HG03342 (cell line): ENCODE measurements around the gene TMEM183A.

Experiments used
- ATAC-seq: cut with Tn5 transposase; IDR thresholded peaks from one replicate; pipeline ENCODE4 v1.9.1; 2021; ENCODE audit warnings: mild to moderate bottlenecking, moderate library complexity; ENCODE audit not compliant: unreplicated experiment

Gene TMEM183A, protein sequence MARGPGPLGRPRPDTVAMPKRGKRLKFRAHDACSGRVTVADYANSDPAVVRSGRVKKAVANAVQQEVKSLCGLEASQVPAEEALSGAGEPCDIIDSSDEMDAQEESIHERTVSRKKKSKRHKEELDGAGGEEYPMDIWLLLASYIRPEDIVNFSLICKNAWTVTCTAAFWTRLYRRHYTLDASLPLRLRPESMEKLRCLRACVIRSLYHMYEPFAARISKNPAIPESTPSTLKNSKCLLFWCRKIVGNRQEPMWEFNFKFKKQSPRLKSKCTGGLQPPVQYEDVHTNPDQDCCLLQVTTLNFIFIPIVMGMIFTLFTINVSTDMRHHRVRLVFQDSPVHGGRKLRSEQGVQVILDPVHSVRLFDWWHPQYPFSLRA

DNA sequence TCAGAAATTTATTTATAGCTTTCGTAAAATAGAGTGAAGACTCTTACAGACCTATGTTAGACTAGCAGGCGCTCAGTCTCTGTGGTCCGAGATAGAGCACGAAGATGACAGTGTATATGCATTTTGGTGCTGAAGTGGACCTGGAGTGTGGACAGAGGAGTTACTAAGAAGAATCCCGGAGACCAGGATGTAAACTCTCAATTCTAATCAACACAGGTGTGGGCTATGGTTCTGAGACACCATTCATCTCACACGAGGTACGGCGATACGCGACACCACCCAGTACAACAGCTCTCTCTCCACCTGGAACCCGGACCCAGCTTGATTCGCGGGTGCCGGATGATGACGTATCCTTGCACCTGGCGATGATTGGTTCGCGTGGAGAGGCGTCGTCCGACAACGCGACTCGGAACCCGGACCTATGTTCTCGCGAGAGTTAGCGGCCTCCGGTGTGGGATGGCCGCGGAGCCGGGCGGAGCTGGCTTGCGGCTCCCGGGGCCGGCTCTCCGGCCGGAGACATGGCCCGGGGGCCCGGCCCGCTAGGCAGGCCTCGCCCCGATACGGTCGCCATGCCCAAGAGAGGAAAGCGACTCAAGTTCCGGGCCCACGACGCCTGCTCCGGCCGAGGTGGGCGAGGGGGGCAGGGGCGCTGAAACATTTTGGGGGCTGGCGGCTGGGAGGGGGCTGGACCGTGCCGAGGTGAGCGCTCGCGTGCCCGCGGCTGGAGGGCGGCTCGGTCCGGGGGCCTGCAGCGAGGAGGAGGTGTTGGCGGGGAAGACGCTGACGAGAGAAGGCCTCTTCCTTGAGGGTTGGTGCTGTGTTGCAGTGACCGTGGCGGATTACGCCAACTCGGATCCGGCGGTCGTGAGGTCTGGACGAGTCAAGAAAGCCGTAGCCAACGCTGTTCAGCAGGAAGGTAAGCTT is at the start of gene TMEM183A:
Gene TMEM183A, plus strand, starts transcription at position 427 of the 924 bp plus-strand sequence. Its CDS starts 92 bp downstream, at position 519.
- ATAC-seq = peak; percentile 92

DNA sequence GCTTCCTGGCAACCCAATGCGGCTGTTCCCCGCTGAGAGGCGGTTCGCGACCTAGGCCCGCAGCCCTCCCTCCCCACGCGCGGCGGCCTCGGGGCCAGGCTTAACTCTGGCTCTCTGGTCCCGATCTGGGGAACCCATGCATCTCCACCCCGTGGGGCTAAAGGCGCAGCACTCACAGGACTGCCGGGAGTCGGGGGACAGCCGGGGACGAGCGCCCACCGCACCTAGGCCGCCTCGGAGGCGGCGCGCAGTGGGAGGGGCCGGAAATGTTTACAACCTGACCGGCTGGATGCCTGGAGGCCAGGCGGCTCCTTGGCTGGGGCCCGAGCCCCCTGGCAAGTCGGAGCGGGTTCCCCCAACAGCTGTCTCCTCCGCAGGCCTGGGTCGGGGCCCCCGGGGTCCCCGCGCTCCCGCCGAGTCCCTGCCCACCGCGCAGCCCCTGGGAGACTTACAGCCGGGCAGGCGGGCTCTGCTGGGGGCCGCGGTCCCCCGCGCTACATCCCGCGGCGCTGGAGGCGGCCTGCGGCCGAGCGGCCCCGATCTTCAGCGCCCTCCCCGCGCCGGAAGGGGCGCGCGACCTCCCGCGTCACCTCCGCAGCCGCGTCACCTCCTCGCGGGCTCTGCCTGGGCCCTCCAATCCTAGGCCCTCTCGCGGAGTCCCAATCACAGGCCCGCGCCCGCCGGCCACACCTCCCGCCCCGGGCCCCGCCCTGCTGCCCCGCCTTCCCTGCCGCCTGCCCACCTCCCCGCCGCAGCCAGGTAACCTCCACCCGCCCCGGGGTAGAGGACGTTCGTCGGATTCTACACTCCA is 49.2 kb upstream of the TMEM183A start, which contains the start of gene ADIPOR1:
Gene ADIPOR1, minus strand, starts transcription at position 580 of the 811 bp plus-strand sequence. CDS start 7,242 bp downstream, outside the sequence.
- ATAC-seq = peak; percentile 95

DNA sequence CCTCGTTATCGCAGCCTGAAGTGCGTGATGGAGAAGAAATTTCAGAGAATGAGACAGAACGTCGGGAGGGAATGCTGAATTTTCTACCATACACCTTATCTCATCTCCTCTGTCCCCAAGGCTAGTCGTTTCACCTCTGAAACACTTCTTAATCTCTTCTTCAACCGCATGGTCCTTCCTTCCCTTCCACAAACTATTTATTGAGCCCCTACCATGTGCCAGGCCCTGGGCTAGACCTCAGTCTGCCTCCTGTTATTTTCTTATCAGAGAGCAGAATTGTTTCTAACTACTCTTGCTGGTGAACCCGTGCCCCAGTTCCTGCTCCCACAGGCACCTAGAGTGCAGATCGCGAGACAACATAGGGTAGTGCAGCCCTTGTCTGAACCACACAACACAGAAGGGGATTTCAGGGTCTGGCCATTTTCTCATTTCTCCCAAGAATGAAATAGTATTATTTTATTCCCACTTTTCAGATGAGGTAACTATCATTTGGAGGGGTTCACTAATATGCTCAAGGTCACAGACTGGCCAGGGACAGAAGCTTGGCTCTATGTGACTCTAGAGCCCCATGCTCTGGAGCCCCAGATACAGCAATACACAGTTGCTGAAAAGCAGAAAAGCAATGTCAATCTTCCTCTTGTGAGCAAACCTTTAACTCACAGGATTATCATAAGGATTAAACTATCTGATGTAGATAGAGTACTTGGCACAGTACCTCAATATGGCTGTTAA is 48.5 kb upstream of the TMEM183A start:
- no peak for ATAC-seq

DNA sequence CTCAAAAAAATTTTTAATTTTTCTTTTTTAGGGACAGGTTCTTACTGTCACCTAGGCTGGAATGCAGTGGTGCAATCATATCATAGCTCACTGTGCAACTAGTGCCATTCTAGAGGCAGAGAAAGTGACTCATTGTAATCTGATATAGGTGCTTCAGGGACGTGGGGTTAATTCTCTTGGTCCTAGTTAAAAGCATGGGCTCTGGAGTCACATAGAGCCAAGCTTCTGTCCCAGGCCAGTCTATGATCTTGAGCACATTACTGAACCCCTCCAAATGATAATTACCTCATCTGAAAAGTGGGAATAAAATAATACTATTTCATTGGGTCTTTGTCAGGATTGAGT is 47.9 kb upstream of the TMEM183A start:
- ATAC-seq = no peak

DNA sequence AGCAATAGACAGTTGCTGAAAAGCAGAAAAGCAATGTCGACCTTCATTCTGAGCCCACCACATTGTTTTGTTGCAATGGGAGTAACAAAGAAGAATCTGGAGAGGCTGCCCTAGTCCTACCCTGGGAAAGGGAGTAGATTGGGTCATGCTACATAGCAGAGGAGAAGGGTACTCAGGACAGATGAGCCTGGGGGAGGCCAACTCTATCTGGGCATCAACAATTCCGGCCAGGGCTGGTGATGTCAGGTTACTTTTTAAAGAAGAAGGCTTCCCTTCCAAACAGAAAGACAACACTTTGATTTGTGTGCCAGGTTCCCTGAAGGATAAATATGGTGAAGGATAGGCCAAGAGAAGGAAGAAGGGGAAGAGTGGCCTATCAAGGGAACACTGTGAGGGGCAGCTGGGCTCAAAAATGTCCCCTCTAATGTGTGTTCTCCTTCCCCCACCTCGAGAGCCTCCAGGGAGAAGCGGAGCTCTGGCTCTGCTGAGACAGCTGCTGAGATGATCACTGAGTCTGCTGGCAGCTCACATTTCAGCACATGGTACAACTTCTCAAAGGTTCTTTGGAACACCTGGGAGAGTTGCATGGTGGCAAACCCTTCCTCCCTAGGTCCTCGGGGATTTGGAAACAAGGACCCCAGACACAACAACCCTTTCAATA is 45.8 kb upstream of the TMEM183A start:
- ATAC-seq = no peak

DNA sequence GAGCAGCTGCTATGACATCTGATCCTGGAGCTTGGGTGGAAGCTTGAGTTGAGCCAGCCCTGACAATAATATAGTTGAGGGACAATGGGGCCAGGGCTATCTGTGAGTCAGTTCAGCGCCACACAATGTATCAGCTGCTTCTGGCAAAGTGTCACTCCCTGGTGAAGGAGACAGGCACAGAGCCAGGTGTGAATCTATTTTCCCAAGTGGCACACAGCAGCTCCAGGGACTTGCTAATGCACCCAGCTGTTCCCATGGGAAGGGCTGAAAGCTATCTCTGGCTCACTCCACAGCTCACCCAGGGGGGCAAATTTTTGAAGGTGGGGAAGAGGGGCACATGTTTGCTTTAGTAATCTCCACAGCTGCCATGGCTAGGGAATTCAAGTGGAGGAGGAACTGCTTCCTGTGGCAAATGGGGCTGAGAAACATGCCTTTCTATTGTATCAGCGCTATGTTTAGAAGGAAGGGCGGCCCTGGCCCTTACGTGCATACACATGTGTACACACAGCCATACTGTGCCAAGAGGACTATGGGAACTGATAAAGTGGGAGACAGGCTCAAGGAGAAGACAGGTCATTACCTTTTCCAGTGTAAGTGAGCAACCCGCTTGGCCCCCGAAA is 42.3 kb upstream of the TMEM183A start:
- ATAC-seq = no peak

DNA sequence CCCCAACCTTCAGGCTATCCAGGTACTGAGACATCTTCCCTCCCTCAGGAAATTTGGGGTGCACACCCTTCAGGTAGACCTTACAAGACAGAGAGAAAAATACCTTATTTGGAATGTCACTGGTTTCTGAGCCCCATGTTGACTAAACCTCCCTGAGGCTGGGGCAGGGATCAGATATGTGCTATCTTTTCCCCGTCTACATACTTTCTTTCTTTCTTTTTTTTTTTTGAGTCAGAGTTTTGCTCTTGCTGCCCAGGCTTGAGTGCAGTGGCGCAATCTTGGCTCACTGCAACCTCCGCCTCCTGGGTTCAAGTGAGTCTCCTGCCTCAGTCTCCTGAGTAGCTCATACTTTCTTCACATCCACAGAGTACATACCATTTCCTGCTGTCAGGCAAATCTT is 41.8 kb upstream of the TMEM183A start:
- no peak for ATAC-seq

DNA sequence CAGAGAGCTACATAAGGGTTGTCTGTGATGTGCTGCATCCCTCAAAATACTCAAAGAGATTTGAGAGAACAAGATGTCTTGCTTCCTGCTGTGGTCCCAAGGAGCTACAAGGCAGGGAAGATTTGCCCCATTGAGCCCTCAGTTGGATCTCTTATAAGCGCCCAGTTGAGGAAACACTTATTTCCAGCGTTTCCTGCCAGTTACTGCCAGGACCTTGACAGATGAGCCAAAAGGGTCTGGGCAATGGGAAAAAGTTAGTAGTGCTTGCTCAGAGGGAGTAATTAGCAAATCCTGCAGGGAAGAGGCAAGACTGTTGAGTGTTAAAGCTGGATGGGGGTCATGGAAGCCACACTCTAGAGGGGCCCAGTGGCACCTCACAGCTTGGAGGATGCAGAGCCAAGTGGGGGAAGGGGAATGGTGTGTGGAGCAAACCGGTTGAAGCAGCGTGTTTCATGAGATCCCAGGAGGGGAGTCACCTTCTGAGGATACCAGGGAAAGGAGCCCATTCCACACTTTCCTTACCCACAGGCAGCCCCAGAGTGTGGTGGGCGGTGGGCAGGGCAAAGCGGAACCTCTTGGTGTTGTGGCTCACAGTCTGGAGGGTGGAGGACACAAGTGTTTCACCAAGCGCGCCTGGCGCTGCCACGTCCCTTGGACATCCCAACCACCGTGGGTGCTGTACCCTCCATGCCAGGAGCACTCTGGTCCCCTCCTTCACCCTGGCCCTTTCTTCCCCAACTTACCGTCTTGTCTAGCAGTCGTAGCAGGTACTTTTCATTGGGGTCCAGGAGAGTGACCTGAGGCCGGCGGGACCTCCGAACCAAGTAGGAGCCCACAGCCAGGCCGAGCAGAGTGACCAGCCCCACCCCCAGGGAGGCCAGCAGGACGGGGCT is 40.9 kb upstream of the TMEM183A start:
- ATAC-seq = no peak

DNA sequence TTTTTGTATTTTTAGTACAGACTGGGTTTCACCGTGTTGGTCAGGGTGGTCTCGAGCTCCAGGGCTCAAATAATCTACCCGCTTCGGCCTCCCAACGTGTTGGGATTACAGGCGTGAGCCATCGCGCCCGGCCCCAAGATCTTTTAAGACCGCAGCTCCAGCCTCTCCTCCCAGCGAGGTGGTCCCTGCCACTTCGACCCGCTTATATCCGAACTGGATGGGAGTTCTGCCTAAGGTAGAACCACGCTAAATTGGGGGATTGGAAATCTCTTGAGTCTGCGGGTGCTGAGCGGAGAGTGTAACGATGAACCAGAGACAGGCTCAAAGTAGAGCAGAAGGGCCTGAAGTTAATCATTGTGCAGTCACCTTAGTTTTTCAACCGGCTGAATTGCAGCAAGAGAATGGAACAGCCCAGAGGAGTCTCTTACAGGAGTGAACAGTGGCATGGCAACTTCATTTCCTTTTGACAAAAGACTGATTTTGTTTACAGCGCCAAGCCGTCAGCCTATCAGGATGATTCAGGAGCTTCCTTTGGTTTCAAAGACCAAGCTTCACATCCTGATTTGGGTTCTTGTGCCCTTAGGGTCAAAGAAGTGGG is 39.4 kb upstream of the TMEM183A start:
- peak; percentile 18 for ATAC-seq

DNA sequence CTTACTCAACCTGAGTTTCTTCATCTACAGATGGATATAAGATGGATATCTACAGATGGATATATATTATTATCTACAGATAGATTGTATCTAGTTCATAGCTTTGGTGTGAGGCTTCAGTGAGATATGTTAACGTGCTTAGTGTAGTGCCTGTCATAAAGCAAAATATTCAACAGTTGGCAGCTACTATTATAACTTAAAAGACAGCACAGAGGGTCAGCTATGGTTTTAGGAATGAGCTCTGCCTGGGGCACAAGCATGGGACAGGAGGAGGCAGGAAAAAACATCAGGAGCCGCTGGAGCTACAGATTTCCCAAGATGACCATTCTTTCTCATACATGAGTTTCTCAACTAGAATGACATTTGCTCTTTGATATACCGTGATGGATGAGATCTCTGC is 38.8 kb upstream of the TMEM183A start:
- ATAC-seq = no peak

DNA sequence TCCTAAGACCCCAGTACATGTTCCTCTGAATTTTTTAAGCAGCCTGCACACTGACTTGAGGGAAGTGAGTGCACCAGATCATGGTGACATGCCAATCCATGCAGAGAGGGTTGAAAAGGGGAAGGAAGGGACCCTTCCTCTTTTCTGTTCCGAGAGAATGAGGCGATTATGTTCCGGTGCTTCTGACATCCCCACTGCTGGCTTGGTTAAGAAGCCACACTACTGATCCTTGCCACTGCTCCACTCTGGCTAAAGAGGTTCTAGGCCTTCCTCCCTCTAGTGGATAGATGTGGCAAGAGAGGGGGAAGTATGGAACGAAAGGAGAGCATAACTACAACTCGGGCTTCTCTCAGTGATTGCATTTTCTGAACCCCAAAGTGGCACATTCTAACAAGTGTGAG is 38.3 kb upstream of the TMEM183A start:
- peak; percentile 79 for ATAC-seq

DNA sequence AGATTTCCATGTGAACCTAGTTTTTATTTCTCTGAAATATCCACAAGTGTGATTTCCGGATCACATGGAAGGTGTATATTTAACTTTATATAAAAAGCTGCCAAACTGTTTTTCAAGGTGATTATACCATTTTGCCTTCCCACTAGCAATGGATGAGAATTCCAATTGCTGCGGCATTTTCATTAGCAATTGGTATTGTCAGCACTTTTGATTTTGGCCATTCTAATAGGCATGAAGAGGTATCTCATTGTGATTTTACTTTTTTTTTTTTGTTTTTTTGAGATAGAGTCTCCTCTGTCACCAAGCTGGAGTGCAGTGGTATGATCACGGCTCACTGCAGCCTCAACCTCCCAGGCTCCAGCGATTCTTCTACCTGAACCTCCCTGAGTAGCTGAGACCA is 35.1 kb upstream of the TMEM183A start:
- ATAC-seq = no peak

DNA sequence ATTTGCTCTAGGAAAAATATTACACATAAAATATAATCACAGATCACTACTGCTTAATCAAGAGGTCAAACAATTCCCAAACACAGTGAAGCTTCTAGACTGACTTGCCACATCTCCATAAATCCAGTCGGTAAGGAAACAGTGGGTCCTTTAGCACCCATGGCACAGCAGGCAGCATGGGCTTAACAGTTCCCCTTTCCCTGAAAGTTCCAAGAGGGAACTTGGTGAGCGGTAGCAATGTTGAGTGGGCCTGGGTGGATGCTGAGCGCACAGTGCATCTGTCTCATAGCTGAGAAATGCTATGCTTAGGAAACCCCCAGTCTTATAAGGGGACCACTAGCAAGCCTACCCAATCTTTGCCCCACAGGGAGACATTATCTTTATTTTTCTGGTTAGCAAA is 32.3 kb upstream of the TMEM183A start:
- no peak for ATAC-seq

DNA sequence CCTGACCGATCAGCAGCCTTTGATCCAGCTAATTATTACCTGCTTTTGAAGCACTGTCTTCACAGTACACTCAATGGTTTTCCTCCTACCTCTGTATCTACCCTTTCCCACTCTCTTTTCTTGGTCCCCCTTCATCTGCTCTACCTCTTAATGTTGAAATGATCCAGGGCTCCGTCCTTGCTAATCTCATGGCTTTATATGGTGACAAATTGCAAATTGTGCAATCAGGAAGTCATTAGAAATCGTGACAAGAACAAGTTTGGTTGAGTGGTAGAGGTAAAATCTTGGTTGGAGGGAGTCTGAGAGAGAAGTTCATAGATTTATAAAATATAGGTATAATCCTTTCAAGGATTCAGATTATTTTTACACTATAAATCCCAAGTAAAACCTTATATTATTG is 30.5 kb upstream of the TMEM183A start:
- no peak for ATAC-seq

DNA sequence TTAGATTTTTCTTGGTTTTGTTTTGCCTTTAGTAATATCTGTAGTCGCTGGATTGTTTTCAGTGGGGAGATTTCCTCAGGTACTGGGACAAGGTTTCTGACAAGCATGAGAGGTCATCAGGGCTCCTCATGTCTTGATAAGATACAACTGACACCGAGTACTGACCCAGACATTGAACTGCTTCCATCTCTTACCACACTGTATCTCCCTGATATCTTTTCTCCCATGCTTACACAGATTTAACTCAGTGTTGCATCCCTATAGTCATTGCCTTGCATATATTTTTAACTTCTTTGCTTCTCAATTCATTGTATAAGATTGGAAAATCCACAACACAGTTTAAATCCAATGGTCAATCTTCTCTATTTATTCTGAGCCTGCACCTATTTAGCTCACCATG is 27.7 kb upstream of the TMEM183A start:
- no peak for ATAC-seq

DNA sequence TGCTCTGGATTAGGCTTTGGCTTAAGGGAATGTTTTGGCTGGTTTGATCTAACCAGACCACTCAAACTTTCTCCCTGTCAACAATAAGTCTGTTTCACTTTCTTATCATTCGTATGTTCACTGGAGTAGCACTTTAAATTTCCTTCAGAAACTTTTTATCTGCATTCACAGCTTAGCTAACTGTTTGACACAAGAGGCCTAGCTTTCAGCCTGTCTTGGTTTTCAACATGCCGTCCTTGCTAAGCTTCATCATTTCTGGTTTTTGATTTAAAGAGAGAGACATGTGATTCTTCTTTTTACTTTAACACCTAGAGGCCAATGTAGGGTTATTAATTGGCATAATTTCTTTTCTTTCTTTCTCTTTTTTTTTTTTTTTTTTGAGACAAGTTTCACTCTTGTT is 25.2 kb upstream of the TMEM183A start:
- ATAC-seq = no peak

DNA sequence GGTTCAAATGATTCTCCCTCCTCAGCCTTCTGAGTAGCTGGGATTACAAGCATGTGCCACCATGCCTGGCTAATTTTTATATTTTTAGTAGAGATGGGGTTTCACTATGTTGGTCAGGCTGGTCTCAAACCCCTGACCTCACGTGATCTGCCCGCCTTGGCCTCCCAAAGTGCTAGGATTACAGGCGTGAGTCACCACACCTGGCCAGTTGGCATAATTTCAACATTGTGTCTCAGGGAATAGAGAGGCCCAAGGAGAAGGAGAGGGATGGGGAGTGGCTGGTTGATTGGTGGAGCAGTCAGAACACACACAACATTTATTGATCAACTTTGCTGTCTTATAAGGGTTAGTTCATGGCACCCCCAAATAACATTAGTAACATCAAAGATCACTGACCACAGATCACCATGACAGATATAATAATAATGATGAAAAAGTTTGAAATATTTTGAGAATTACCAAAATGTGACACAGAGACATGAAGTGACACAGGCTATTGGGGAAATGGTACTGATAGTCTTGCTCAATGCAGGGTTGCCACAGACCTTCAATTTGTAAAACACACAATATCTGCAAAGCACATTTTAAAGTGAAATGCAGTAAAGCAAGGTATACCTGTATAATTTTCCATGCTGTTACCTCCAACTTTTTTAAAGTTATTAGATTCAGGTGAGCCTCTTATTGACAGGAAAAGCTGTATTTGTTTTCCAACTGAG is 24.3 kb upstream of the TMEM183A start:
- ATAC-seq = no peak
